Fibroblast of skin of right quadriceps (primary cell): Measurements from ENCODE around the gene ZC3H12C.
A peak's percentile ranks its signal among the peaks of the same experiment; 100 is the strongest.

Experiments used
- DNase-seq: peaks from one replicate; pipeline ENCODE4 v3.0.0-alpha.2; 2013

ZC3H12C gene

DNA sequence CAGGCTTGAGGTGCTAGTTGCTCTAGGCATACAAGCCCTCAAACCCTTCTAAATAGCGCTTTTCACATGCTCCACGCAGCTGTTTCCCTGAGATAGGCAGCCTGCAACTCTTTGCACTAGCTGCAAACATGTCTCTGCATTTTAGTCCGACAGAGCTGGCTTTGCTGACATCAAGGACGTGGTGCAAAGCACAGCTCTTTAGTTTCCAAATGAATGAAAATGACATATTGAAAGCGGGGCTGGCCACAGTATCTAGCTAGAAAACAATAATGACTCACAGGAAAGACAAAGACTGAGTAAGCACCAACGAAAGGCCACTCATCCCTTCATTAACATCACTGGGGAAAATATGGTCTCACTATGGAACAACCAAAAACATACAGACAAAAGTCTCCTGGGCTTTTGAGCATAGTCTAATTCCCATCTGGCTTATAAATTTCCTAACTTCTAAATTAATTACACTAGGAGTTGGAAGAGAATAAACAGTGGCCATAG is 15.3 kb upstream of the ZC3H12C start:
- DNase-seq = peak; percentile 77

DNA sequence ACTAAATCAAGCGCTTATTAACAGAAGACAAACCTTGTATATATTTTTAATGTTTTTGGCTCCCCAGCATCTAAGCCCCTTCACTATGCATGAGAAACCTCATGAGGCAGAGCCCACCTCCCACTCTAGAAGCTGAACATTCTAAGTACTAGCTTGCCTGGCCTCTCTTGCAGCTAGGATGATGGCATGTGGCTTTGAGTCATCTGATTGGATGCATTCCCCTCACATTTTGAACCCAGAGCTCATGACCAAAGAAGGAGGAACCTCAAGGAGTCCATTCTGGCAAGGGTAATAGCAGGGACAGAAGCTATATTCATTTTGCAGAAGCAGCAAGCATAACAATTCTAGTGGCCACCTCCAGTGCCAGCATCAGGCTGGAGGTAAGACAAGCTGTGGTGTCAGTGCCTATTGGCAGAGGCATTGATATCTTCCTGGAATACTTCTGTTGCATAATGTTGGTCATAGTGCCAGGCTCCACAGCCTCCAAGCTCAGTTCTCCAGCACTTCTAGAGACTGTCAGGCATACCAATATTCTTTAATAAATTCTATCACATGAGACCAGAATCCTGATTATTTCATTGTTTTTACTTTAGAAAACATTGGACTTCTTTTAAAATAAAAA is 14.2 kb upstream of the ZC3H12C start:
- DNase-seq = no peak

DNA sequence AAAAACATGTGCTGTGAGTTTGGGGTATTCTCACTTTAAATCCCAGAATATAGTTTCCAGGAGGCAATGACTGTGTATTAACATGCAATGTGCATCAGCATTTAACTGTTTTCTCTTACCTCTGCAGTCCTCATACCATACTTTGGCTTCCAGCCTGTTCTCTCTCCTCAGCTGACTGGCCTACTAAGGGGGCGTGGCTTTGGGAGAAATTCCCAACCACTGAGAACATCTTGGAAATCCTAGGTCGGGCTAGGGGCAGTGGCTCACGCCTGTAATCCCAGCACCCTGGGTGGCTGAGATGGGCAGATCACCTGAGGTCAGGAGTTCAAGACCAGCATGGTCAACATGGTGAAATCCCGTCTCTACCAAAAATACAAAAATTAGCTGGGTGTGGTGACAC is 13.5 kb upstream of the ZC3H12C start:
- DNase-seq = no peak

DNA sequence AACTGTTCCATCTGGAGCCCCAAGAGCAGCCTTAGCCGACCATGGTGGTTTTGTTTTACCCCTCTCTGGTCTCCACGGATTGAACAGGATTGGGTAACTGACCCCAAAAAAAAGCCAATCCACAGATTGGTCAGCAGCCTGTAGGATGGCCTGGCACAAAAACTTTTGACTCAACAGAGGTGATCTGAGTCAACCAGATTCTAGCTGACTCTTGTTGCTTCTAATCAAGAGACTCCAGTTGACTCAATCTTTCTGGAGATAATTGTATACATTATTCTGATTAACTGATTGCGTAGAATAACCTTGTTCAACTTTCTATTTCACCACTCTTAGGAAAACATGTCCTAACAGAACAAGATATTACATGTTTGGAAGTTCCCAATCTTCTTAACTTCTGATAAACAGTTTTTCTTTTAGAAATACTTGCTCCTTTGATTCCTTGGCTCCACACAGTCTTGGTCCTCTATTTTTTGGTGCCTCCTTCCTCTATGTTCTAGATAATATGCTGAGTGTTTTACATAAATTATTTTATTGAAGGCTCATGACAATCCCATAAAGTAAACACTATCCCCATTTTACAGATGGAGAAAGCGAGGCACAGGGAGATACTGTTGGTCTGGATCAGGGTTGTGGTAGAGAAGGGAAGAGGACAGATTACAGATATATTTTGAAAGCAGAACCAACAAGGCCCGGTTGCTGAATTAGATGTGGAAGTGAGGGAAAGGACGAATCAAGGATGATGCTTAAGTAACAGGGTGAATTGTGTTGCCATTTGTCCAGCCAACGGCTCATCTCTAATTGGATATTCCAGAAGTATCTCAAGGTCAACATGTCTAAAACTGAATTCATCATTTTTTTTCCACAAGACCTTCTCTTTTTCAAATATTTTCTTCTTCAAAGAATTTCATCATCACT is 11.5 kb upstream of the ZC3H12C start:
- no peak for DNase-seq

DNA sequence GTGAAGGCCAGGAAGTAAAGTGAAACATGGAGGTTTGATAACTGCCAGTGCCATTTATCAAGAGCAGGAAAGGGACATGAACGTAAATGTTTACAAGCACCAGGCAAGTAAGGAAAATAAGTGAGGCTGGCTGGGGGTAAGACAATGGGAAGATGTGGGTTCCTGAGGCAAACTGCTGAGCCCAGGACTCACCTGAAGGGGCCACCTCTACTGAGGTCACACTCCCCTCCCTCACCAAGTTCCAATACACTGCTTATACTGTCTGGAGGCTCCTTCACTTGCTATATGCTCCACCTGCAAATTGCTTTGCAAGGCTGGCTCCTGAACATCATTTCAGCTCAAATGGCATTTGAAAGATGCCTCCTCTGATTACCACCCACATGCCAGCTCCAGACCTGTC is 10.3 kb upstream of the ZC3H12C start:
- no peak for DNase-seq

DNA sequence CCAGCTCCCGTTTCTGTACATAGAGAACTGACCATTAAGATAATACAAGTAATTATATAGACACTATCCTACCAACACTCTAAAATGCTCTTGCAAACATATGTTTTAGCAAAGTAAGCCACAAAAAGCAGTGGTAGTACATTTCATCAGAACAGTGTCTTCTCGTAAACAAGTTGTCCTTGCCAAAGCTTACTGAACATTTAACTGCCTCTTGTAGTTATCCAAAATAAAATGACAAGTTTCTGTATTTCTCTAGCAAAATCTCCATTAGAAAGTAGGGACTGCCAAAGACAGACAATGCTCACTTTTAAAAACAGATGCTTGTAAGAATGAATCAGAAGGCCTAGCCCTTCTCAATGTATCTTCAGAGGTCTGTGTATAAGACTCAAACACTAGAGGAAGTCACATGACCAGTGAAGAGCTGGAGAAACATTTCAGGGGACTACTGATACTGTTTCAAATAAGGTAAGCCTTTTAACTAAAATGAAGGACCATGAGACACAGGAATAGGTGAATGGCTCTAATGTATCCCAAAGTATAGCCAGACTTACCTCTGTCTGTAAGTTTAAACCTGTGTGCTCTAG is 7.8 kb upstream of the ZC3H12C start:
- no peak for DNase-seq

DNA sequence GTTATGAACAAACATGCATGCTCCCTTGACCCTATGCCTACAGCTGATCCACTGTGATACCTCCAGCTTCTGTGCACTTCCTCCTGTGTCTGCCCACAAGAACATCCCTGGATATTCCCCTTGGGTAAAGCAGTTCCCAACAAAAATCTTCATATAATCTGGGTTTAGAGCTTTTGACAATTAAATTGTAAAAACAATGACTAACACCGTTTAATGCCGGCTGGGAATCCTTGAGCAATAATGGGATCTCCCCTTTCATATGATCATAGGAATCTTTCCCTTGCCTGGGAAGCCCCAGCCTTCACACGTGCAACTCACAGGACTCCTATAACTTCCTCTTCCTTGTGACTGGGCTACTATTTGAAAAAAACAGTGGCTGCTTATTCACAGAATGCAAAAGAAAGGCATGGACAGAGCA is 6.3 kb upstream of the ZC3H12C start:
- peak; percentile 76 for DNase-seq

DNA sequence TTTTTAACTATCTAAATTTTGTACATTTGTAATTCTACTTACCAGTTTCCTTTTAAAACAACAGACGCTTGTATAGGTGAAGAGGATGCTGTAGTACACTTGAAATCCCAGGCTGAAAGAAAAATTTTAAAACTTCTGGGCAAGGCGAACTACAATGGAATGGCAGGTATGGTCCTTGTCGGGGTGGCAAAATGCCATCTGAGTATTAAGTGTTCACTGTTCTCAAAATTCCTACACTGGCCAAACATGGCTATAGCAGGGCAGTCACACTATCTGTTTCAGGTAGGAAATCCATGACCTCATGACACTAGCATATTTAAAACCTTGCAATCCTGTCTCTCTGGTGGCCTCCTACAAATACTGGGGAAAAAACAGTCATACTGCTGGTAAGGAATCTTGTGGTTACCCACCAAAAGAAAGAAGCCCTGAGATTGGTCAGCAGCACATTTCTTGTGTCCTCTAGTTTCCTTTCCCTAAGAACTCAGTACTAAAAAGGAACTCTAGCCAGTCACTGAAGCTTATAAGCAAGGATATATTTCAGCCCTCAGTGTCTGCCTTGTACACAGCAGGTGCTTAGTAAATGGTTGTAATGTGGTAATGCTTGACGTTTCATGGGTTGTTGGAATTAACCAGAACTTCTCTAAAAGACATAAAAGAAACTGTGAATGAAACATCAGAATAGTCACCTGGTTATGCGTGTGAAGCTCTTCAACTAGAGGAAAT is 5.2 kb upstream of the ZC3H12C start:
- peak; percentile 78 for DNase-seq

DNA sequence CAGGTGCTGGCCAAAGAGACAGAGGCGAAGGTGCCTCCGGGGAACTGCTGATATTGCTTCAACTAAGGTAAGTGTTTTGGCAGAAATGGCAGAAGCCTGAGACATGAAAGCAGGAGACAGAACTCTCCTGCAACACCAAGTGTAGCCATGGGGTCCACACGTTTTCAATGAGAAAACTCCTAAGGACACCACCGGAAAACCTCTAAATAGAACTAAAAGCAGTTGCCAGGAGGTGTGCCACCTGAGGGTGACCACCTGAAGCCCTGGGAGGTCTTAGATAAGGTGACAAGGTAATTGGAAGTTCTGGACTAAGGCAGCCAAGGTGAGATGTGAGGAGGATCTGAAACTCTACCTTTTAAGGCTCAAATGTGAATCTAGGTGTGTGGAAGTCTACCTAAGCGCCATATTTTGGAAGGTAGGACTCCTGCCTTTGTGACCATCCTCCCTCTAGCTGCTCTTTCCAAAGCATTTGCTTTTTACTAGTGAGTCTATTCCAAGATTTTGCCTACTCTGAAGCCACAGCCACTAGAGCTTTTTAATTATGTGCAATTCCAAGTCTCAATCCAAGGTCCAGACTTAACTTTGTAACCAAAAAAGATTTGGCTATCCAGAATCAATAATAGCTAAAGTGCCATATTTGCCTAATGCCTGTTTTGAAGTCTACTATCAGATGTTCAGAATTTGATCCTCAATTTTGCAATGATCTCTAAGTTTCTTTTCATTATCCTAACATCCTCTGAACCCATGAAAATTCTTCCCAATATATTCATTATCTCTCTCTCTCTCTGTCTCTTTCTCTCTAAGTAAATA is 4.5 kb upstream of the ZC3H12C start:
- DNase-seq = no peak

DNA sequence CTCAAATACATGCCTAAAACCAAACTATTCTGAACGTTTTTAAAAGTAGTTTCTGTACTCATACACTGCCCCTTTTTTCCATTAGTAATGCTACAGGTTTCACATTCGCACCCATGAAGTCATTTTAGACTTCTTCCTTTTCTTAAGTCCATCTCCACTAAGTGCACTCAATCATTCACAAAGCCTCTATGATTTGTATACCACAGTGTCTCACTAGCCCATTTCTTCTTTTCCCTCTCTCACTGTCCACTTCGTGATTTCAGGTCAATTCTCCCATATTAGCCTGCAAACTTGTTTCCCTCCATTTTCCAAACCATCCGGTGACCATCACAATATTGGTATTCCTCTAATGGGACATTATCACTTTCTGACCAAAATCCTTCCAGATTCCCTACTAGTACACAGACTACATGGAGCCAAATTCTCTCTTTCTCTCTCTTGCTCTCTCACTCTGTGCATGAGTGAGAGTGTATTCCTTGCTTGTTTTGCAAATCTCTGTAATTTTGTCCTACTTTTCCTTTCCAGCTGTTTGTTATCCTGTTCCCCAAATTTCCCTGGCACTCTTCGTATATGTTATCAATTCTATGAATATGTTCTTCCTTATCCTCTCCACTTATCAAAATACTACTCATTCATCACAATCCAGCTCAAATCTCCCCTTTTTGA is 3.4 kb upstream of the ZC3H12C start:
- no peak for DNase-seq

DNA sequence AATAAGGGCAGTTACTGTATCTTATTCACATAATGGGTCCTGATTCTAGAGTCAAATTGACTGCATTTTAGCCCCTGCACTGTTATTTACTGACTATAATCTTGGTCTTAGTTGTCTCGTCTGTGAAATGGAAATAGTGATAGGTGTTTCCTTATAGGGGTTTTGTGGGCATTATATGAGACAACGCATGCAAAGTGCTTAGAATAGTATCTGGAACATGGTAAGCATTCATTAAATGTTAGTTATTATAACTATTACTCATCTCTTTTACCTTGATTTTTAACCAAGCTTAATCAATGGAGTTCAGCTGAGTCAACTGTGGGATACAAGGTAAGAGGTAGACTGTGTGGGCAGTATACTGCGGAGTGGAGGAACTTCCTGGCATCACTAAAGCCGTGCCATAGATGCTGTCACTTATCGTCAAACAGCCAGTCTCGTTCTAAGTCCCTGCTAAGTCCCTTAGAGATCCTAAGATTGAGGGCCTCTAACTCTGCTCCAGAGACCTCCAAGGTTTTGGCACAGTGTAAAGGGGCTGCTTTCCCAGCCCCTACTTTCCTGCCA is 2.6 kb upstream of the ZC3H12C start:
- no peak for DNase-seq

DNA sequence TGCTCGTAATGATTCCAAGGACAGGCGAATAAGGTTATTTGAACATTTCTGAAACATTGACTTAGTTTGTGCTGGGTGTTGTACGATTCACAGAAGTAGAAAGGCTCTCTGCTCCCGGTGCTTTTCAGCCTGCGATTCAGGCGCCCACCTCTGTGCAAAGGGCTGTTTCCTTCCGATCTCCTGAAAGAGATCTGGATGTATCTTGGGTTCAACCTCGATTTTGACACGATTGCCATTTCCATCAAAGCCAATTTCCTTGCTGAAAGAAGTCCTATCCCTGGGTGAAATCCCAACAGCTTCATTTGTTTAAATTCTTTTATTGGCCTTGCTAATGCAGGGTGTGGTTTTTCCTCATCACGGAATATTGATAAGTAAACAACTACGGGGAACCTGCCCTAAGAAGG is 1.1 kb upstream of the ZC3H12C start:
- DNase-seq = no peak

DNA sequence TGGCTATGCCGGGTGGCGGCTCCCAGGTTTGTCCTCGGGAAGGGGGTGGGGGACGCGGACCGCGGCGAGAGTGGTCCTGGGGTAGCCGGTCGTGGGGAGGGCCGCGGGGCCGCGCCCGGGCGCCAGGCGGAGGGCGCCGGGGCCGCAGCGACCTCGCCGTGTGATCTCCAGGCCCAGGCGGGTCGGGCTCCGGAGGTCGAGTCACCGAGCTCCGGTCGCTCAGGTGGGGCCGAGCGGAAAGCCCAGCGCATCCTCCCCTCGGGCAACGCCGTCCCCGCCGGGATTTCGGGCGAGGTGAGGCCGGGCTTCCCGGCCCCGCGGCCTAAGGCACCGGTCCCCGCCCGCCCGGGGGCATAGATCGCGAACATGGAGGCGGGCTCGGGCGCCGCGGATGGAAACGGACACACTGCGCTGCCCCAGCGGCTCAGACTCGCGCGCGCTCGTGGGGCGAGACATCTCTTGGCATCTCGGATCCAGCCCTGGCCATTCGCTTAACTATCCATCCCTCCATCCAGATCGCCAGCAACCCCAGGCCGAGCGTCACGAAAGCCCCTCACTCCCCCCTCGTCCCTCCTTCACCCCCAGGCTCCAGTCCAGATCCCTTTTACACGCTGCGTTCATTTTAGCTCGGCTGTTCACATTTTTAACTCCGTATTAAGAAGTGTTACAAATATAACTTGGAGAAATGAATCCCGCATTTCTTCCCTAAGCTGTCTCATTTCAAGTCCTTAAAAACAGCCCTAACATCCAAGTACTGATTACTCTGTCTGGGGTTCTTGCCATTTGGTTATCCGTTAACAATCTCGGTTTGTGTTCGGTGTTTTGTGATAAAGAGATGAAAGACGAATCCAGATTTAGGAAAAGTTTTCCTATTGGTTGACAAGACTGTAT is 460 bp downstream of the ZC3H12C start:
- peak; percentile 47 for DNase-seq

DNA sequence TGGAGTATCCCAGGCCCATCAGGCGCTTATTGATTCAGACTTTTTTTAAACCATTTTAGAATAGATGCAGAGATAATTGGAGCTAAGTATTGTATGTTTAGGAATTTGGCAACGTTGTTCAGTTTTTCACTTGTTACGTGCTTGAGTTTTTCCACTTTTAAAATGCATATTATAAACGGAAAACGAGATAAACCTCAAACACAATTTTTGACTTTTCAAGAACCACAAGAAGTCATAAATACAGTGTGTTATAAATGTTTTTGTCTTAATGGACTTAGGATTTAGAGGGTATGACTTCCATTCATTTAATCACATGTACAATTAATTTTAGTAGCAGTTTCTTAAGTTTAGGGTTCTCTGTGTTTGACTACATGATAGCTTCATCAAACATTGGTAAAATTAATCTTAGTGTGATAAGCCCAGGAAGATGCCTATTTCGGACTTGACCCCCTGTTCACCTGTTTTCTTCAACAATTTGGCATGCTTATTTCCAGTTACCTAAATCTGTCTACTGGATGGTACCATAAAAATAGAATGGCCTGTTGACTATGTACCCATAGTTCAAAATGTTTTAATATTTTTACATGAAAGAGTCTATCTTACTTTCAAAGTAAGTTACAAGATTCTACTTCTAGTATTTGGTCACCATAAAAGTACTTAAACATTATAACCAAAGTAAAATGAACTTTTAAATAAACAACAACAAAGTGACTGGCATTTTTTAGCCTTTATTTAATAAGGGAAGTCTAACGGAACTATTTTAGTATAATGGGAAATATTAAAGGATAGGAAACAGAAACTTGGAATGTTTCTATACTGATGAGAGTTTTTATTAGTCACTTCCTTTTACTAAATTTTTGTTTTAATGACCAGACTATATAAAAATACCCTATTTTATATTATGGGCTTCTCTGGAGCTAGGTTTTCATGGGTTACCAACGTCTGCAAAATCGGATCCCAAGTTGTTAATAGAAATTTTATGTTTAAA is 1.4 kb downstream of the ZC3H12C start:
- DNase-seq = no peak

DNA sequence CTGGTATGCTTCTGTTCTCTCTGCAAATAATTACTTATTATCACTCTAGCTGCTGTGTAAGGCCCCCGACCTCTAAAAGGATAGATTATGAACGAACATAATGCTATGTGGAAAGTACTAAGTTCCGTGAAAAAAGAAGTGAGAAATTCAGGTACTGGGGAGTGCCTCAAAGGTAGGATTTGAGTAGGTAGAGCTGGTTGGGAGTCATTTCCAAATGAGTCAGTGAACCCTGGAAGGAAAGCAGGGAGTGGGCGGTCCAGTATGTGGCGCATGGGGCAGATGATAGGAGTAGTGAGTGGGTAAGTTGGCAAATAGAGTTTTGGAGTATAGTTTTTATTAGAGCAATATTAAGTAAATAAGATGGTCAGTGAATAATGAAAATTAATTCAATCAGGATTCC is 2.4 kb downstream of the ZC3H12C start:
- DNase-seq = no peak

DNA sequence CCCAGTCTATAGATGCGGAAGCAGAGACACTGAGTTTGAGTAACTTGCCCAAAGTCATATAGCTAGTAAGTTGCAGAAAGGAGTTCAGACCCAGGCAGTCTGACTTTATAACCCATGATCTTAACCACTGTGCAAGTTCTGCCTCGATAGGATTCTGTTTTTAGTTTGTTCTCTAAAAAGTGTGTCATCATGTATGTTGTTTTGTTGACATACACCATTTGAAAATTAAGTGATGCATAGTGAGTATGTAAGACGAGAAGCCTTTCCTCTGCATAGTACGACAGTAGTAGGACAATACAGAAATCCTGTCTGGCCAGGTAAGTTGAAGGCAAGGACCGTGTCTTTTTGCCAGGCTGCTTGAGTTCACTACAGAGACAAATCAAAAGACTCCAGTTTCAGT is 3.3 kb downstream of the ZC3H12C start:
- no peak for DNase-seq

DNA sequence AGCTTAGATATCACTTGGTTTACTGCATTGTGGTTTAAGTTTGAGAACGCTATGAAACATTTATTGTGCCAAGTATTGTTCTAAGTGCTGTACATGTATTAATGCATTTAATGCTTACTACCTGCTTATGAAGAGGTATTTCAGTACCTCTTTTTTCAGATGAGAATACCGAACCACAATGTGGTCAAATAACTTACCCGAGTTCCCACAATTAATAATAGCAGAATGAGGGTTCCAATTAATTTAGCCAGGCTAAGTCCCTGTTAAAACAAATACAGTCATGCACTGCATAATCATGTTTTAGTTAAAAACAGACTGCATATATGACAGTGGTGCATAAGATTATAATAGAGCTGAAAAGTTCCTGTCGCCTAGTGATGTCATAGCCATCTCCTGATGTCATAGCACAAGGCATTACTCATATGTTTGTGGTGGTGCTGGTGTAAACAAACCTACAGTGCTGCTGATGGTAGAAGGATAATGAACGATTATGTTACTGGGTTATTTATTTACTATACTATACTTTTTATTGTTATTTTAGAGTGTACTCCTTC is 4.3 kb downstream of the ZC3H12C start:
- no peak for DNase-seq

DNA sequence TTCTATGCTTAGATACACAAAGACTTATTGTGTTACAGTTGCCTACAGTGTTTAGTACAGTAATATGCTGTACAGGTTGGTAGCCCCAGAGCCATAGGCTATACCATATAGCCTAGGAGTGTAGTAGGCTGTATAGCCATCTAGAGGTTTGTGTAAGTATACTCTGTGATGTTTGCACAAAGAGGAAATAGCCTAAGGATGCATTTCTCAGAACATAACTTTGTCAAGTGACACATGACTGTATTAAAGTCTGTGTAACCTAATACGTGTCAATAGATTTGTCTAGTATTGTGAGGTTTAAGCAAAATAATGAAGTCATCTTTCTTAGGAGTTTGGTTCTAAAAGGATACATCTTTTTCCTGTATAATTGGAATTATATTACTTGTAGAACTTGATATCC is 5.5 kb downstream of the ZC3H12C start:
- DNase-seq = no peak
